Hepatic stellate cell (primary cell): ENCODE measurements around the gene STX4.
A peak's percentile ranks its signal among the peaks of the same experiment; 100 is the strongest.

Experiments used
- DNase-seq: peaks from one replicate; pipeline ENCODE4 v3.0.0; 2011; ENCODE audit warnings: low spot score

The STX4 gene

GRCh38 chr16:31067342-31067741 is 34.0 kb downstream of the STX4 start:
- no peak for DNase-seq

GRCh38 chr16:31071861-31072260 is 38.5 kb downstream of the STX4 start:
- DNase-seq = no peak

GRCh38 chr16:31072540-31073141 is 39.3 kb downstream of the STX4 start:
- DNase-seq = peak; percentile 54

- DNase-seq = peak; percentile 96
Measured at GRCh38 chr16:31073142-31073969, 40.0 kb downstream of the STX4 start.

- DNase-seq = peak; percentile 98
Measured at GRCh38 chr16:31073970-31074813, 40.8 kb downstream of the STX4 start, which contains the start of the genes ZNF646 and ZNF668. Gene ZNF646, plus strand, starts transcription at chr16:31074422. Its CDS starts 1,903 bp downstream, at chr16:31076325. Gene ZNF668, minus strand, starts transcription at chr16:31074240. Its CDS starts 9,781 bp downstream, at chr16:31064459.

GRCh38 chr16:31074814-31075183 is 41.4 kb downstream of the STX4 start:
- no peak for DNase-seq

- DNase-seq = no peak
Measured at GRCh38 chr16:31076319-31076718, 43.0 kb downstream of the STX4 start.

- no peak for DNase-seq
Measured at GRCh38 chr16:31077024-31077423, 43.7 kb downstream of the STX4 start.

- DNase-seq = no peak
Measured at GRCh38 chr16:31077592-31078396, 44.4 kb downstream of the STX4 start.

- no peak for DNase-seq
Measured at GRCh38 chr16:31078597-31079341, 45.4 kb downstream of the STX4 start.

GRCh38 chr16:31079342-31079944 is 46.1 kb downstream of the STX4 start:
- DNase-seq = no peak

- DNase-seq = no peak
Measured at GRCh38 chr16:31080035-31080629, 46.8 kb downstream of the STX4 start.

- no peak for DNase-seq
Measured at GRCh38 chr16:31080756-31081419, 47.5 kb downstream of the STX4 start.

- no peak for DNase-seq
Measured at GRCh38 chr16:31081428-31082351, 48.3 kb downstream of the STX4 start.

- no peak for DNase-seq
Measured at GRCh38 chr16:31082368-31083045, 49.1 kb downstream of the STX4 start.

GRCh38 chr16:31083081-31083480 is 49.7 kb downstream of the STX4 start:
- no peak for DNase-seq

- DNase-seq = no peak
Measured at GRCh38 chr16:31083556-31083955, 50.2 kb downstream of the STX4 start.

GRCh38 chr16:31083981-31084380 is 50.6 kb downstream of the STX4 start:
- no peak for DNase-seq
